T-helper 22 cell (primary cell): ENCODE data around the gene STBD1.
"Not testable (repeated sequence)": the region's sequence is repeated elsewhere in the genome, so short reads cannot be mapped to it uniquely, and the experiment has no call there.

Experiments used
- DNase-seq: peaks from one replicate; pipeline ENCODE4 v3.0.0-alpha.2; 2020; ENCODE audit warnings: low read depth

Gene STBD1

GRCh38 chr4:76325072-76325471 lies 18.5 kb downstream of the STBD1 start:
- DNase-seq = no peak

DNA sequence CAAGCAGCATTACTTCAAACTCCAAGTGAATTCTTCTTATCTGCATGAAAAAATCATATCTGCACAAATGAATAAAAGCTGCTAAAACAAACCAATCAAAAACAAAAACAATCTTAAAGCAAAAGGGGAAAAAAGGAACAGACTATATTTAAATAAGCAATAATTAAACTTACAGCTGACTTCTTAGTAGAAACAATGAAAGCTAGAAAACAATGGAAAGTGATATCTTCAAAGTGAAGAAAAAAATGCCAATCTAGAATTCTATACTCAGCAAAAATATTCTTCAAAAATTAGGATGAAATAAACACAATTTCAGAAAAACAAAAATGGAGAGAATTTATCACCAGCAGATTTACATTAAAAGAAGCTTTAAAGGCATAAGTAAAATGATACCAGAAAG lies 20.0 kb downstream of the STBD1 start:
- no peak for DNase-seq

DNA sequence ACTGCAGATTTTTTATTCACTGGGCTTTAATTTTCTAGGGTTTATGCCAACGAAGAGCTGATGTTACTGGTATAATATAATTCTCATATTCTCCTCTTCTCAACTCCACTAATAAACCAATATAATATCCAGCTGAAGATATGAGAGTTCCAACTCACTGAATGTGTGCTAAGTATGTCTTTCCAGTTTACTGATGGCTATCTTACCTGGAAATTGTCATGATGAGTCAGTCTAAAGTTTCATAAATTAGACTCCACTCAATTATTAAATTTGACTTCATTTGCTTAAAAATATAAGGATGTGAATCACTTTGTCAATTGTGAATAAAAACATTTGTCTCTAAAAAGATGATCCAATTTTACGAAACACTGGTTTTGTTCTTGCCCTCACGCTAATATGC lies 28.4 kb downstream of the STBD1 start:
- DNase-seq = no peak

GRCh38 chr4:76339364-76339763 lies 32.8 kb downstream of the STBD1 start:
- DNase-seq = no peak

- DNase-seq = no peak
Observed at GRCh38 chr4:76341063-76341462, 34.5 kb downstream of the STBD1 start.

DNA sequence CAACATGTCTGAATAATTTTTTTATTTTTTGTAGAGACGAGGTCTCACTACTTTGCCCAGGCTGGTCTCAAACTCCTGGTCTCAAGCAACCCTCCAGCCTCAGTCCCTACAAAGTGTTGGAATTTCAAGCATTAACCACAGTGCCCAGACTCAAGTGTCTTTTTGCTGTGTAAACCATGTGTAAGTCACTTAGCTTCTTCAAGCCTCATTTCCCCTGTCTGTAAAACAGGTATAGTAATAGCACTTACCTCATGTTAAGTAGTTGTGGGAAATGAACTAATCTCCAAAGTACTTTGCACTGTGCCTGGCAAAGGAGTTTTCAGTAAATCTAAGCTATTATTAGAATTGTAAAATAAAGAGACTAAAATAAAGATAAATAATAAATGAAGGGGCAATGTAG lies 35.7 kb downstream of the STBD1 start:
- DNase-seq = no peak

DNA sequence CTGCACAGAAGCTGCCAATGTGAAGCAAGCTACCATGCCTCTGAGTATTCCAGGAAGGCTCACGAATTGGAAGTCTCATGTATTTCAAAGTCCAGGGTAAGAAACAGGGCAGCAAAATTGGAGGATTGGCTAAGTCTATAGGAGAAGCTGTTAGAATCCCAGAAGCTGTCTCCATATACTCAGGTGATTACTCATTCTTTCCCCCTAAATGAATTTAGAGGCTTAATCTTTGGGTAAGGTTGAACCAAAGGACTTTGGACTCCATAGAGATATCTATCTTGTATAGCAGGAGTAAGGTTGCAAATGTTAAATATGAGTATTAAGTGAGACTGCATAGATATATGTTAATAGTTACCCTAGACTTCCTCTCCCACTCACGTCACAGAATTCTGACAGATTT lies 36.3 kb downstream of the STBD1 start:
- no peak for DNase-seq

DNA sequence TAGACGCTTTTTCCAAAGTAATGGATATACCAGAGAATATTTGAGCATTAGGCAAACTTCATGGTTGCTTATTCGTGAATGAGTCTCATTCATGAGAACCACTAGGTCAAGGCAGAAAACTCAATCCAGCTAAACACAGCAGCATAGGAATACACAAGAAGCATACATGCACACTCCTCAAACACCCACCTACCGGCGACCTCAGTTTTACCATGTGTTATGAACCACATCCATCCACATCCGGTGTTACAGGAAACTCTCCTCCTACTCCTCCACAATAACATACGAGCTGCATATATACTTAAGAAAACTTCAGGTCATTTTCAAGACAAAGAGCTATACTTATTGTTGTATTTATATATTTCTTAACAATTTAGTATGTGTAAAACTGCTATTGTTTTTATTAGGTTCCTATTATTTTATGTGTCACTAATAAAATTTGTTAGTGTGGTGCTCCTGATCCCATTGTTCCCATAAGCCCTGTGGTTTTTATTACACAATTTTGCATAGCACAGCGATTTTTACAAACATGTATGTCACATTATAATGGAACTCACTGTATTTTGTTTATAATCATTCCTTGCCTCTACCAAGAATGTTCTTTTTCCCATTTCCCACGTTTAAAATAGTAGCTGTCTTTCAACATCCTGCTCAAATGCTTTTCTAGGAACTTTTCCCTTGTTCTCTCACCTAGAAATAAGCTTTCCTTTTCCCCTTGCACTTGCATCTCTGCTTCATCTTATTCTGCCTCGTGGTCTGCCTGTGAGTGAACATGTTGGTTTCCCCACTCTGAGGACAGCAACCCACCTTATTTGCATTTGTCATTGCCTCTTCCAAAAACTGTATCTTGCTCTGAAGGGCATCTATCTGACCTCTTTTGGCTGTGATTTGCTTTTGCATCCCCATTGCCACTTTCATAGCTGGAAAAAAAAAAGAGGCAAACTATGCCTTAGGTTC lies 48.3 kb downstream of the STBD1 start:
- DNase-seq = no peak

GRCh38 chr4:76357981-76358380 lies 51.4 kb downstream of the STBD1 start:
- no peak for DNase-seq

GRCh38 chr4:76359881-76360466 lies 53.4 kb downstream of the STBD1 start:
- not testable (repeated sequence) for DNase-seq
